GM20000 (cell line): Measurements from ENCODE around the gene GGTLC3.
"Not testable (repeated sequence)": the region's sequence is repeated elsewhere in the genome, so short reads cannot be mapped to it uniquely, and the experiment has no call there.

Experiments
- DNase-seq: peaks from one replicate; pipeline ENCODE4 v3.0.0; 2012; ENCODE audit warnings: low spot score

Gene GGTLC3

GRCh38 chr22:18518061-18518460 lies at the start of gene GGTLC3:
GGTLC3 (minus strand) TSS chr22:18518161; CDS start chr22:18517897, 264 bp downstream.
- not testable (repeated sequence) for DNase-seq

DNA sequence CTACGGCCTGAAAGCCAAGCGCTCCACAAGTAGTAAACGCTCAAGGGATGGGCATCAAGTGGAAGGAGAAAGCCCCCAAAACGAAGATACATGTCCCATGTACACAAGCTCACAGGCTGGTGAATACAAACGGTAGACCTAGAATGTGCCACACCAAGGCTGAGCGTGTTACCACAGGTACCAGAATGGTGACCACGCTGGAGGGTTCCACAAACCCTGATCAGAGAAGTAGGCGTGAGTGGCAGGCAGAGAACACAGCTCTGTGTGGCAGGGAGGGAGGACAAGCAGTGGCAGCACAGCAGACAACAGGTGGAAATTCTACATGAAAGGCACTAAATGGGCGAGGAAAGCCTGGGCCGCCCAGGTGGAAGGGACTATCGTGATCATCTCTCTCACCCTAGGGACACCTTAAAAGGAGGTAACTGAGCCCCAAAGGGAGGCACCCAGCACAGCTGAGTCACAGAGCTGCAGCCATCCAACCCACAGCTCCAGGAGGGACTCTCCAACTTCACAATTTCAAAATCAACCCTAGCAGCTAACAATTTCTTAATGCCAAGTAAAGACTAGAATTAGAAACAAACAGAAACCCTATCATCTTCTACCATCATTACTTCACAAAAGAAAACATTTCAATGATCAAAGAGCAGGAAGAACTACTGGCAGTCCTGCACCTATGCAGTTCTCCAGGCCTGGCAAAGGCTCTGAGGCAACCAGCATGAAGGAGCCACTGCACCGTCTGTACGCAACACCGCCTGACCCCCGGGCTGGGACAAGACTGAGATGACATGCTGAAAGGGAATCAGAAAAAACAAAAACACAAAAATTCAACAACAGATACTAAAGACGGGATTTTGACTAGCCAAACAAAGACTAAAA lies 42.4 kb upstream of the GGTLC3 start:
- not testable (repeated sequence) for DNase-seq

DNA sequence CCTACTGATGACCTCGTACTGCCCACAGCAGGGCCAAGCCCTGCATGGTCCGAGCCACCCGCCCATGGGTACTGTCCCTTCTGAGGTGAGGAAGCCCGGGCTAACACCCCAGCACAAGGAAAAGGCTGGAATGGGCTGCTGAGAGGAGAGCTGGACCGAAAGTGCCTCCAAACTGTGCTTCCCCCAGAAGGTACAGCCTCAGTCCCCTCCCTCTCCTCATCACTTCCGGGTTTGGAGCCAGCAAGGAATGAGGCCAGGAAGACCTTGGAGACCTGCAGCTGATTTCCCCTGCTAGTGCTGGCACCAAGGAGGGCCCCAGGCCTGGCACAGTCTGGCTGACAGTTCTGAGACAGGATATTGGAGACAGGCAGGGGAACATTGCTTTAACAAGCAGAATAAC lies 41.0 kb upstream of the GGTLC3 start:
- not testable (repeated sequence) for DNase-seq

DNA sequence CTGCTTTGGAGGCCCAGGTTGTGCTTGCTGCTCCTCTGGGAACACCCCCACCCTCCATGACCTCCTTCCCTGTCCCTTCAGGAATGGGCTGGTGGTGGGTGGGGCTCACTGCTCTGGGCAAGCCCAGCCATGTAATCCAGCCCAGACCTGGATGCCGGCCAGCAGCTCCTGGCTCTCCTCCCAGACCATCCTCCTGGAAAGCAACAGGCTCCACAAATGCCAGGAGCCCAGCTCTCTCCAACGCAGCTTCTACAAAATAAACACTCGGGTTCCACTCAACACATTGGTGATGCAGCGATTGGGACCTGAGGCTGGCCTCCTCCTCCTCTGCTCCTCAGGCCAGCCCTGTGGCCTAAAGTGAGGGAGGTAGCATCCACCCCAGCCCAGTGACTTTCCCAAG lies 40.6 kb upstream of the GGTLC3 start:
- not testable (repeated sequence) for DNase-seq

DNA sequence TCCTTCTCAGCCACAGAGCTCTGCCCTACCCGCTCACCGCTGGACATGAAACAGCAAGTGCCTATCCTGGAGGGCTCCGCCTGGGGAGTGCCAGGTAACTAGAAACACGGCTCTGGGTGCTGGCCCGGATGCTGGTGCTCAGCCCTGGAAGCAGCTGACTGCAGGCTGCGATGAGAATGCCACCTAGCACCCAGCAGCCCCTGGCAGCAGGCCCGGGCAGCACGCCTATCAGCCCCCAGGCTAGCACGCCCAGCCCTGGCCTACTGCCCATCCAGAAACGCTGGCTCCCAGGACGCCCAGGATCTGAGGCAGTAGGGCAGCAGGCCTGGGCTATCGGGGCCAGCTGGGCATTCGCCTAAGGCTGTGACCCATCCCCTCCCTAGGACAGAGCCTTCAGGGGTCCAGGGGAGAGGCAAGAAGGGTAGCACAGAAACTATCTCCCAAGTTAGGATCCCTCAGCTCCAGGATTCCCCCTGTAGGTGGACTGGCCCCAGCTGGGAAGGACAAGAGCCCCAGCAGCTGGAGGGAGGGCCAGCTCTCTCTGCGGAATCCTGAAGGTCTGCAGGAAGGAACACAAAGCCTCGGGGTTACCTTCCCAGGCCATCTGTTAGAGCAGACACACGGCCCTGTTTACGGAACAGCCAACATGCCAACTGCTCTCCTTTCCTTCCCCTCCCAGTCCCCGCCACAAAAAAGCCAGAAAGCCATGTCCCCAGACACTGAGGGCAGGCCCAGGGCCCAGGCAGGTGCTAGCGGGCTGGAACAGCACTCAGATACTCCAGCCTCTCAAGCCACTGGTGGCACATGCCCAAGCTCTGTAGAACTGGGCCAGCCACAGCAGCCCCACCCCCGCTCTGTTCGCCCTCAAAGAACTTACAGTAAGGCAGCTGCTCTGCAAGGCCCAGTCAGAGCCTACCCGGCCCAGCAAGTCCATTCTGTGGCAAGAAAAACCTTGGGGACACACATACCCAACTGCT lies 36.6 kb upstream of the GGTLC3 start:
- DNase-seq = not testable (repeated sequence)

- not testable (repeated sequence) for DNase-seq
These were observed 35.1 kb upstream of the GGTLC3 start for GRCh38 chr22:18552839-18553597.

DNA sequence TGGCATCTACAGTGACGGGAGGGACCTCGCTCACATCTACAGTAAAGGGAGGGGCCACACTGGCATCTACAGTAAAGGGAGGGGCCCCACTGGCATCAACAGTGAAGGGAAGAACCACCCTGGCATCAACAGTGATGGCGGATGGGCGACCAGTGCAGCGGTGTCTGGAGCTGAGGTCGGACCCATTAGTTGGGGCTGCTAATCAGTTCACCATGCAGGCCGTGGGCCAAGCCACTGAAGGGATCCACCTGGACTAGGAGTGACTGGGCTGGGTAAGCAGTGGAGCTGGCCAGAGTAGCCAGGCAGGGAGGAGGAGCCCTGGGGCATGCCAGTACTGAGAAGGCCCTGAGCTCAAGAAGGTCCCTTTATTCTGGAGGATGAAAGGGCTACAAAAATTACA lies 33.1 kb upstream of the GGTLC3 start:
- not testable (repeated sequence) for DNase-seq

DNA sequence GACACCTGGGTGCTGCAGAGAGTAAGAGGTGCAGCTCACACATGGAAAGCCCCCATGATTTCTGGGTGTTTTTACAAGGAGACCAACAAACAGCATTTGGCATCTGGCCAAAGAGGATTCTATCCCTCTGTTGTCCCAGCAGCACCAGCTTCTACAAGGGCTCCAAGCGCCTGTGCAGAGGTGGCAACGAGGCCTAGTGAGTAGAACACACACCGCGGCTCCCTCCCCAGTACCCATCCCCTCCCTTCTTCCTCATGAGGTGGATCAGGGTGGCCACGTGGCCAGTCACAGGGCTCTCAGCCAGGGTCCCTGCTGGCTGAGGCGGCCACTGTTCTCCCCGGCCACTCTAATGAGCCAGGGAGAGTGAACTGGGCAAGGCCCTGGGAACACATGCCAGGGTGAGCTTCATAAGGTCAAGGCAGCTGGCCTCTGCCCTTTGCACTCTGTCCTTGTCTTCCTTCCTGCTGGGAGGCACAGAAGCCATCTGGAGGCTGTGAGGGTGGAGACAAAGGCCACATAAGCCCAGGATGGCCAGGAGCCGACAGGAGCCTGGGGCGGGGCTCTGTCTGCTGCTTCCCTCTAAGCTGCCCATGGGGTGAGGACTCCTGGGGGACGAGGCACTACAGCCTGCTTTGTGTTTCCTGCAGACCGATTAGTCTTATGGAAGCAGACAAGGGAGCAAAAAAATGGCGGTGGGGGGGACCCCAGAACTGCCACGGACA lies 31.7 kb upstream of the GGTLC3 start:
- DNase-seq = not testable (repeated sequence)

GRCh38 chr22:18544615-18545014 lies 26.7 kb upstream of the GGTLC3 start:
- not testable (repeated sequence) for DNase-seq

GRCh38 chr22:18543400-18543799 lies 25.4 kb upstream of the GGTLC3 start:
- not testable (repeated sequence) for DNase-seq

- not testable (repeated sequence) for DNase-seq
These were observed 22.0 kb upstream of the GGTLC3 start for GRCh38 chr22:18539994-18540393.

DNA sequence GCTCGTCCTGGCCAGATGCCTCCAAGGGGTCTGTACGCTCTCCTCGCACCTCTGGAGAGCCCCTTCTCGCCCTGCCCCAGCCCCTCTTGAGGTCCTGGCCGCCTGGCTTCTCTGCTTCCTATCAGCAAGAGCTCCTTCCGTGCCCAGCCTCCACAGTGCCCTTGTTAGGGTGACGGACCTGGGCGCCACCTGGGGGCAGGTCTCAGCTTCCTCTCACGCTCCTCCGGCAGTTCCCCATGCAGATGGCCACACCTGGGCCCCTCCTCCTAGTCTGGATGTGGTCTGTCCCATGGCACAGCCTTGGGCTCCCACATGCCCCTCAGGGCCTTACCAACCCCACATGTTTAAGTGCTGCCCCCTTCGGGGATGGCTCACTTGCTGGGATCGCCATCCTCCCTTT lies 16.4 kb upstream of the GGTLC3 start:
- DNase-seq = not testable (repeated sequence)

- not testable (repeated sequence) for DNase-seq
These were observed 15.7 kb upstream of the GGTLC3 start for GRCh38 chr22:18533633-18534032.

DNA sequence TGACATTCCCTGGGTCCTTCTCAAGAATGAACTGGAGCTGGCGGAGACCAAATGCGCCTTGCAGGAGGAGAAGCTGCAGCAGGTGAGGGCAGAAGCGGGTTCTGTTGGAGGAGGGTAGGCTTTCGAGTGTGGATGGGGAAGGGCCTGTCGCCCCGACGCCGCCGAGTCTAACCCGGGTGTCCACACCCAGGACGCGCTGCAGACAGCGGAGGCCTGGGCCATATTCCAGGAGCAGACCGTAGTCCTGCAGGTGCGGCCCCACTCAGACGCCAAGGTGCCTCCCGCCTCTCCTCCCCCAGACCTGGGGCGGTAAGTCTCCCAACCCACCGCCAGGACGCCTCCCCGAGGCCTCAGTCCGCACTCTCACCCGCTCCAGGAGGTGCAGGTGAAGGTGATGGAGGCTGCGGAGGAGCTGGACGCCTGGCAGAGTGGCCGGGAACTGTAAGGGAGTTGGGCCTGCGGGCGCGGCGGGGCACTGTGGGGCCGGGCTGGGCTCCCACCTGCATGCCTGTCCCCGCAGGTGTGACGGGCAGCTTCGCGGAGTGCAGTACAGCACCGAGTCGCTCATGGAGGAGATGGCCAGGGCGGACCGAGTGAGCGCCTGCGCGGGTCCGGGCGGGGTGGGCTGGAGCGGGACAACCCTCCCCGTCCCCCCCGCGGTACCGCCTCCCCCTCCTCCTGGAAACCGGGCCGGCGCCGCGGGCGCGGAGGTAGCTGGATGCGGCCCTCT lies 11.6 kb upstream of the GGTLC3 start:
- DNase-seq = not testable (repeated sequence)

- not testable (repeated sequence) for DNase-seq
These were observed 10.8 kb upstream of the GGTLC3 start for GRCh38 chr22:18528597-18529415.

DNA sequence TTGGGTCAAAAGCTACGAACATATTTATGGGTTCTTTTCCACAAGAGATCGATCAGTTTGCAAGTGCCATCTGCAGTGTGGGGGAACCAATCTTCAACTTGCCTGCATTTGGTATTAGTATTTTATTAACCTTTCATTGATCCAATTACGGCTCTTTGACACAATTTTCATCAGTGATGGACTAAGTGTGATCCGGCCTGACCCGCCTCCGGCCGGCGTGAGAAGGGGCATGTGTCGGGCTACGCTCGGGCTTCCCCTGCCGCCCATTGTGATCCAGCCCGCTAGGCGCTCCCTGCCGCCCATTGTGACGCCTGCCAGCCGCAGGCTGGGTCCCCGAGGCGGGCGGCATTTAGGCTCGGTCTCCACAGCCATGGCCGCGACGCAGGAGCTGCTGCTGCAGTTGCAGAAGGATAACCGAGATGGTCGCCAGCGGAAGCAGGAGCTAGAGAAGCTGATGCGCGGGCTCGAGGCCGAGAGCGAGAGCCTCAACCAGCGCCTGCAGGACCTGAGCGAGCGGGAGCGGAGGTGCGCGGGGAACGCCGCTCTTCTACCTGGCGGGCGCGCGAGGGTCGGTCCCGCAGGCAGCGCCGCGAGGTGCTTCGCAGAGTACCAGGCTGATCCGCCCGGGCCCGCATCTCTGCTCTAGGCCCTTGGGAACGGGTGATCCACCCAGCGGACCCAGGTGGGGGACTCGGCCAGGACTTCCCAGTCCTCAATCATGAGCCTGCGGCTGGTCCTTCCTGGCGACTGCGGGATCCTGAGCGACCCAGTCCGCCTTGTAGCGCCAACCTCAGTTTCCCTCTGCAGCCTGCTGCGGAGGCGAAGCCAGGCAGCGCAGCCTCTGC lies 10.0 kb upstream of the GGTLC3 start, which contains the start of gene TMEM191B:
Gene TMEM191B, plus strand, starts transcription at position 51 of the 845 bp plus-strand sequence. Its CDS starts 179 bp downstream, at position 230.
- not testable (repeated sequence) for DNase-seq

DNA sequence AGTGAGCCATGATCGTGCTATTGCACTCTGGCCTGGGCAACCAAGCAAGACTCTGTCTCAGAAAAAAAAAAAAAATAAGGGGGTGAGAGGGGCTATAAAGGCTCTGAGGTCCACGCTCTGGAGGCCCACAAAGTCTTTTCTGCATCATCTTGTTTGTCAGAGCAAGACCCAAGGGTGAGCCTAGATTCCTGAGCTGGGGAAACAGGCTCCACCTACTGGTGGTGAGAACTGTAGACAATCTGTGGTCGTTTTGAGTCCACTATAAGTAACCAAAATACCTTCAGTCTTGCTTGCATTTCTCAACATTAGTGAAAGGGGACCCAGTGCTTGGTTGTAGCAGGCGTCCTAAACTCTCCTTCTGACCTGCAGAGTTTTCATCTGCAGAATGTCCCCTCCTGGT lies 5.4 kb upstream of the GGTLC3 start:
- DNase-seq = not testable (repeated sequence)

- DNase-seq = not testable (repeated sequence)
These were observed 4.8 kb upstream of the GGTLC3 start for GRCh38 chr22:18522762-18523161.
